AG10803 (cell line): Measurements from ENCODE around the gene SLC25A43.

ENCODE experiments used
- DNase-seq: peaks from one replicate; pipeline ENCODE4 v3.0.0; 2010; ENCODE audit warnings: low read depth
- H3K4me3 ChIP-seq: 2 replicates; pipeline ENCODE4 v1.5.1; 2011; ENCODE audit warnings: mild to moderate bottlenecking, low read length, control low read depth
- CTCF ChIP-seq: conservative IDR thresholded peaks from 2 replicates; pipeline ENCODE4 v1.5.1; 2011; ENCODE audit warnings: mild to moderate bottlenecking, low read length, control low read depth, inconsistent platforms

Gene SLC25A43

GRCh38 chrX:119393144-119393543 lies 6.0 kb upstream of the SLC25A43 start:
- no peak for DNase-seq
- TF ChIP-seq CTCF, result no peak
- H3K4me3 ChIP-seq, result no peak overlapping the region

GRCh38 chrX:119398587-119398973 lies 556 bp upstream of the SLC25A43 start:
- no peak for TF ChIP-seq CTCF
- DNase-seq, result peak; percentile 17
- peak overlapping the region; percentile 65 for H3K4me3 ChIP-seq

GRCh38 chrX:119399772-119400101 lies 601 bp downstream of the SLC25A43 start:
- no peak for TF ChIP-seq CTCF
- peak; percentile 47 for DNase-seq
- H3K4me3 ChIP-seq, result peak overlapping the region; percentile 65

- H3K4me3 ChIP-seq, result no peak overlapping the region
- TF ChIP-seq CTCF, result no peak
- DNase-seq, result no peak
Observed at GRCh38 chrX:119401569-119401968, 2.4 kb downstream of the SLC25A43 start.

GRCh38 chrX:119402588-119402987 lies 3.5 kb downstream of the SLC25A43 start:
- no peak for TF ChIP-seq CTCF
- DNase-seq, result no peak
- H3K4me3 ChIP-seq, result no peak overlapping the region

GRCh38 chrX:119406776-119407175 lies 7.6 kb downstream of the SLC25A43 start:
- H3K4me3 ChIP-seq, result no peak overlapping the region
- no peak for TF ChIP-seq CTCF
- peak; percentile 22 for DNase-seq

GRCh38 chrX:119407681-119408080 lies 8.5 kb downstream of the SLC25A43 start:
- no peak overlapping the region for H3K4me3 ChIP-seq
- DNase-seq, result no peak
- TF ChIP-seq CTCF, result no peak
